HG03066 (cell line): ENCODE data around the gene DMAC1.

Experiments
- ATAC-seq: cut with Tn5 transposase; IDR thresholded peaks from one replicate; pipeline ENCODE4 v1.9.1; 2021; ENCODE audit warnings: low read depth; ENCODE audit not compliant: unreplicated experiment

Gene DMAC1

GRCh38 chr9:7799234-7799943, at the start of gene DMAC1:
DMAC1 (minus strand) TSS chr9:7799778; CDS start chr9:7799734, 44 bp downstream.
- ATAC-seq = peak; percentile 93

- no peak for ATAC-seq
Measured at GRCh38 chr9:7849362-7849761, 49.8 kb upstream of the DMAC1 start.

- no peak for ATAC-seq
Measured at GRCh38 chr9:7848498-7848897, 48.9 kb upstream of the DMAC1 start.

GRCh38 chr9:7844242-7844641, 44.7 kb upstream of the DMAC1 start:
- no peak for ATAC-seq

- ATAC-seq = no peak
Measured at GRCh38 chr9:7841831-7842230, 42.3 kb upstream of the DMAC1 start.

- ATAC-seq = no peak
Measured at GRCh38 chr9:7834531-7834930, 35.0 kb upstream of the DMAC1 start.

GRCh38 chr9:7828334-7828733, 28.8 kb upstream of the DMAC1 start:
- ATAC-seq = no peak

- ATAC-seq = no peak
Measured at GRCh38 chr9:7827792-7828191, 28.2 kb upstream of the DMAC1 start.

GRCh38 chr9:7827056-7827455, 27.5 kb upstream of the DMAC1 start:
- ATAC-seq = no peak

GRCh38 chr9:7823651-7824050, 24.1 kb upstream of the DMAC1 start:
- no peak for ATAC-seq

GRCh38 chr9:7819984-7820383, 20.4 kb upstream of the DMAC1 start:
- ATAC-seq = no peak

- ATAC-seq = no peak
Measured at GRCh38 chr9:7816021-7816420, 16.4 kb upstream of the DMAC1 start.

GRCh38 chr9:7813030-7813429, 13.5 kb upstream of the DMAC1 start:
- ATAC-seq = no peak

- no peak for ATAC-seq
Measured at GRCh38 chr9:7811677-7812076, 12.1 kb upstream of the DMAC1 start.

- ATAC-seq = no peak
Measured at GRCh38 chr9:7802666-7803065, 3.1 kb upstream of the DMAC1 start.

- ATAC-seq = peak; percentile 8
Measured at GRCh38 chr9:7799944-7800285, 337 bp upstream of the DMAC1 start.

GRCh38 chr9:7794196-7794595, 5.4 kb downstream of the DMAC1 start:
- no peak for ATAC-seq

GRCh38 chr9:7791394-7791793, 8.2 kb downstream of the DMAC1 start:
- no peak for ATAC-seq

GRCh38 chr9:7790819-7791182, 8.8 kb downstream of the DMAC1 start:
- no peak for ATAC-seq

GRCh38 chr9:7790022-7790818, 9.4 kb downstream of the DMAC1 start:
- ATAC-seq = no peak

GRCh38 chr9:7788772-7789171, 10.8 kb downstream of the DMAC1 start:
- no peak for ATAC-seq

GRCh38 chr9:7785813-7786212, 13.8 kb downstream of the DMAC1 start:
- no peak for ATAC-seq
